SHP77 (cell line): Measurements from ENCODE around the gene MAD2L2.
A peak's percentile ranks its signal among the peaks of the same experiment; 100 is the strongest.

Experiments used
- DNase-seq, 2 experiments: peaks; one replicate each; lab custom pipeline; 2025; lab: John Stamatoyannopoulos, UW

Gene MAD2L2

GRCh38 chr1:11681071-11681771 lies at the start of gene MAD2L2:
MAD2L2 (minus strand) TSS chr1:11681148; CDS start chr1:11680601, 547 bp downstream.
- peak; percentile 76 to 82 for DNase-seq

GRCh38 chr1:11730429-11730891 lies 49.5 kb upstream of the MAD2L2 start:
- DNase-seq, result no peak

GRCh38 chr1:11729498-11730428 lies 48.8 kb upstream of the MAD2L2 start:
- DNase-seq, result no peak

GRCh38 chr1:11729155-11729497 lies 48.2 kb upstream of the MAD2L2 start:
- DNase-seq, result no peak

GRCh38 chr1:11728126-11728806 lies 47.3 kb upstream of the MAD2L2 start:
- no peak for DNase-seq

- no peak for DNase-seq
Observed at GRCh38 chr1:11727119-11727518, 46.2 kb upstream of the MAD2L2 start.

GRCh38 chr1:11725616-11726015 lies 44.7 kb upstream of the MAD2L2 start:
- DNase-seq, result no peak

GRCh38 chr1:11722538-11722937 lies 41.6 kb upstream of the MAD2L2 start:
- DNase-seq, result no peak

GRCh38 chr1:11721311-11721710 lies 40.4 kb upstream of the MAD2L2 start:
- no peak for DNase-seq

- DNase-seq, result no peak
Observed at GRCh38 chr1:11720525-11720924, 39.6 kb upstream of the MAD2L2 start.

- DNase-seq, result no peak
Observed at GRCh38 chr1:11720033-11720376, 39.1 kb upstream of the MAD2L2 start.

GRCh38 chr1:11719313-11720032 lies 38.5 kb upstream of the MAD2L2 start:
- DNase-seq, result peak; percentile 19 to 38

GRCh38 chr1:11714831-11715575 lies 34.1 kb upstream of the MAD2L2 start:
- no peak for DNase-seq

GRCh38 chr1:11713095-11713494 lies 32.1 kb upstream of the MAD2L2 start:
- DNase-seq, result no peak

- no peak for DNase-seq
Observed at GRCh38 chr1:11712285-11712684, 31.3 kb upstream of the MAD2L2 start.

- DNase-seq, result no peak
Observed at GRCh38 chr1:11711490-11711889, 30.5 kb upstream of the MAD2L2 start.

- DNase-seq, result no peak
Observed at GRCh38 chr1:11708554-11709350, 27.8 kb upstream of the MAD2L2 start.

- peak; percentile 29 to 49 for DNase-seq
Observed at GRCh38 chr1:11707621-11708276, 26.8 kb upstream of the MAD2L2 start.

- no peak for DNase-seq
Observed at GRCh38 chr1:11706292-11706691, 25.3 kb upstream of the MAD2L2 start.

GRCh38 chr1:11705596-11705995 lies 24.6 kb upstream of the MAD2L2 start:
- no peak for DNase-seq
